SU-DHL-6 (cell line): ENCODE data around the gene ETV1.
"Not testable (repeated sequence)": the region's sequence is repeated elsewhere in the genome, so short reads cannot be mapped to it uniquely, and the experiment has no call there.

Experiments
- H2AFZ ChIP-seq: fragments of 200-600 bp; sonication (generic); 2 replicates; pipeline ENCODE4 v1.6.1; 2014; ENCODE audit warnings: low read depth, mild to moderate bottlenecking, moderate library complexity, mixed read lengths, antibody characterized with exemption, low read length; ENCODE audit not compliant: severe bottlenecking
- H3F3A ChIP-seq: fragments of 200-600 bp; shearing (Covaris generic); 2 replicates; pipeline ENCODE4 v1.6.0; 2016; ENCODE audit warnings: antibody characterized with exemption, mild to moderate bottlenecking; ENCODE audit not compliant: insufficient read depth
- H3K27ac ChIP-seq: fragments of 200-600 bp; sonication (generic); 2 replicates; pipeline ENCODE4 v1.5.1; 2016; ENCODE audit warnings: low read depth, mild to moderate bottlenecking, low read length, moderate library complexity, mixed read lengths
- H3K27me3 ChIP-seq: fragments of 200-600 bp; sonication (generic), shearing (Covaris generic); 2 replicates; pipeline ENCODE4 v1.6.0; 2014; ENCODE audit warnings: mild to moderate bottlenecking, low read length
- H3K36me3 ChIP-seq: fragments of 200-600 bp; sonication (generic); 2 replicates; pipeline ENCODE4 v1.6.1; 2014; ENCODE audit warnings: mild to moderate bottlenecking, low read length, mixed read lengths
- H3K4me2 ChIP-seq: fragments of 300-600, 200-600 bp; shearing (Covaris generic), sonication (generic); 2 replicates; pipeline ENCODE4 v1.6.0; 2014; ENCODE audit warnings: low read length, low read depth, mild to moderate bottlenecking; ENCODE audit not compliant: poor library complexity, severe bottlenecking
- H3K4me3 ChIP-seq: fragments of 200-600 bp; sonication (generic); 2 replicates; pipeline ENCODE4 v1.5.1; 2014; ENCODE audit warnings: antibody characterized with exemption, low read length, mild to moderate bottlenecking, mixed read lengths; ENCODE audit not compliant: insufficient read depth, poor library complexity, severe bottlenecking
- H3K79me2 ChIP-seq: fragments of 200-600 bp; sonication (generic); 2 replicates; pipeline ENCODE4 v1.6.1; 2014; ENCODE audit warnings: mild to moderate bottlenecking, low read length, moderate library complexity; ENCODE audit not compliant: insufficient read depth
- H3K9ac ChIP-seq: fragments of 200-600 bp; sonication (generic); 2 replicates; pipeline ENCODE4 v1.7.0; 2014; ENCODE audit warnings: mild to moderate bottlenecking, low read length
- H3K9me2 ChIP-seq: fragments of 200-600 bp; sonication (generic); replicated peaks from 2 replicates; pipeline ENCODE4 v1.6.1; 2014; ENCODE audit warnings: low read length; ENCODE audit not compliant: insufficient read depth
- H3K9me3 ChIP-seq: fragments of 200-600 bp; sonication (generic); 2 replicates; pipeline ENCODE4 v1.6.1; 2014; ENCODE audit warnings: low read length, mixed read lengths; ENCODE audit not compliant: insufficient read depth
- H4K20me1 ChIP-seq: fragments of 200-600 bp; sonication (generic); 2 replicates; pipeline ENCODE4 v1.6.1; 2014; ENCODE audit warnings: low read depth, mild to moderate bottlenecking, antibody characterized with exemption, low read length, moderate library complexity, mixed read lengths
- CTCF ChIP-seq: fragments of 200-600 bp; sonication (generic); IDR thresholded peaks from one replicate; pipeline ENCODE4 v1.5.1; 2017; ENCODE audit warnings: antibody characterized with exemption, mild to moderate bottlenecking, low read length, moderate library complexity; ENCODE audit not compliant: insufficient read depth, poor library complexity, severe bottlenecking
- EZH2phosphoT487 ChIP-seq: fragments of 200-600 bp; sonication (generic), shearing (Covaris generic); conservative IDR thresholded peaks from 2 replicates; pipeline ENCODE4 v1.6.1; 2018; ENCODE audit warnings: mild to moderate bottlenecking, antibody characterized with exemption, low read length, moderate library complexity, mixed read lengths

Gene ETV1

GRCh38 chr7:13921062-13921461, 68.4 kb downstream of the ETV1 start:
- no peak for TF ChIP-seq CTCF
- no peak for TF ChIP-seq EZH2phosphoT487

GRCh38 chr7:13920053-13920697, 69.3 kb downstream of the ETV1 start:
- no peak overlapping the region for H3K4me3 ChIP-seq

More at GRCh38 chr7:13921062-13921461, 68.4 kb downstream of the ETV1 start:
- no peaks in the 10 kb centered on the region for H3F3A ChIP-seq
- H3K4me3 ChIP-seq: no peak overlapping the region
- no peaks in the 10 kb centered on the region for H3K9me2 ChIP-seq
- H3K79me2 ChIP-seq: no peaks in the 10 kb centered on the region
- H3K27ac ChIP-seq: no peak overlapping the region
- H3K9me3 ChIP-seq: no peaks in the 10 kb centered on the region
- H3K4me2 ChIP-seq: no peak overlapping the region
- no peaks in the 10 kb centered on the region for H3K36me3 ChIP-seq
- H3K9ac ChIP-seq: no peak overlapping the region
- no peak overlapping the region for H2AFZ ChIP-seq
- no peaks in the 10 kb centered on the region for H4K20me1 ChIP-seq
- no peaks in the 10 kb centered on the region for H3K27me3 ChIP-seq

GRCh38 chr7:13918333-13918732, 71.1 kb downstream of the ETV1 start:
- H3F3A ChIP-seq, H3K79me2 ChIP-seq, H3K4me2 ChIP-seq, H3K36me3 ChIP-seq, H4K20me1 ChIP-seq, H3K27me3 ChIP-seq, H3K4me3 ChIP-seq, H3K27ac ChIP-seq, H3K9ac ChIP-seq, H2AFZ ChIP-seq, H3K9me3 ChIP-seq, H3K9me2 ChIP-seq: not testable (repeated sequence)

More at GRCh38 chr7:13920053-13920697, 69.3 kb downstream of the ETV1 start:
- H2AFZ ChIP-seq: no peak overlapping the region
- H3K27me3 ChIP-seq: no peaks in the 10 kb centered on the region
- H3K9me3 ChIP-seq: no peaks in the 10 kb centered on the region
- H3K4me2 ChIP-seq: no peak overlapping the region
- no peaks in the 10 kb centered on the region for H3K36me3 ChIP-seq
- no peaks in the 10 kb centered on the region for H3F3A ChIP-seq
- H3K27ac ChIP-seq: no peak overlapping the region
- H3K9ac ChIP-seq: no peak overlapping the region
- no peaks in the 10 kb centered on the region for H3K79me2 ChIP-seq
- no peaks in the 10 kb centered on the region for H4K20me1 ChIP-seq
- H3K9me2 ChIP-seq: no peaks in the 10 kb centered on the region
- no peak for TF ChIP-seq EZH2phosphoT487

GRCh38 chr7:13917103-13917502, 72.4 kb downstream of the ETV1 start:
- not testable (repeated sequence) for H3K9me2 ChIP-seq, H3K27me3 ChIP-seq, H3K27ac ChIP-seq, H4K20me1 ChIP-seq, H3F3A ChIP-seq, H3K4me3 ChIP-seq, H3K36me3 ChIP-seq, H3K9me3 ChIP-seq, H3K9ac ChIP-seq, H3K79me2 ChIP-seq, H2AFZ ChIP-seq, H3K4me2 ChIP-seq

GRCh38 chr7:13915891-13916290, 73.6 kb downstream of the ETV1 start:
- H3K9me3 ChIP-seq: no peaks in the 10 kb centered on the region
- H3K27ac ChIP-seq: no peak overlapping the region
- H2AFZ ChIP-seq: peak overlapping the region; percentile 4
- no peaks in the 10 kb centered on the region for H3K36me3 ChIP-seq
- H3K9me2 ChIP-seq: no peaks in the 10 kb centered on the region
- no peaks in the 10 kb centered on the region for H4K20me1 ChIP-seq
- TF ChIP-seq CTCF: no peak
- no peak for TF ChIP-seq EZH2phosphoT487
- no peak overlapping the region for H3K4me3 ChIP-seq
- no peaks in the 10 kb centered on the region for H3K79me2 ChIP-seq
- H3K9ac ChIP-seq: no peak overlapping the region
- no peaks in the 10 kb centered on the region for H3K27me3 ChIP-seq
- no peak overlapping the region for H3K4me2 ChIP-seq
- no peaks in the 10 kb centered on the region for H3F3A ChIP-seq
